Measurements from ENCODE around the gene CD19. TPM values are rescaled to one million over a fixed set of nuclear protein-coding genes. Genes with fewer than 3 reads are reported as not detected.
"Not testable (repeated sequence)": the region's sequence is repeated elsewhere in the genome, so short reads cannot be mapped to it uniquely, and the experiment has no call there.

The CD19 gene
- total RNA-seq, 6 donors from 2014 or later, result 0.46 to 1.4 (median 0.89) TPM; not detected in 1

GRCh38 chr16:28967156-28967555 lies 35.4 kb downstream of the CD19 start:
- 90 to 97% methylated on average over 4 of the region's 4 CpGs for WGBS, 2 donors
- DNase-seq, result no peak
- Histone ChIP-seq H3K4me3 (no peak overlapping the region), H3K27me3 (no peaks in the 10 kb centered on the region), H3K9me3 (no peaks in the 10 kb centered on the region), H3K4me1 (no peaks in the 10 kb centered on the region), H3K27ac (no peak overlapping the region), H3K36me3 (peaks cover 4 to 36% (median 31%) of the 10 kb centered on the region in 4 donors)
- ATAC-seq (ENCODE audit: low FRiP score in 2 of 2), result no peak
- TF ChIP-seq CTCF (IDR thresholded peaks at IDR 0.05) (no peak), EP300 (IDR thresholded peaks at IDR 0.05) (no peak), POLR2AphosphoS5 (IDR thresholded peaks at IDR 0.05) (no peak)

GRCh38 chr16:28969696-28970095 lies 37.9 kb downstream of the CD19 start:
- not testable (repeated sequence) for H3K27me3 ChIP-seq; H3K9me3 ChIP-seq; H3K4me1 ChIP-seq; H3K27ac ChIP-seq; ATAC-seq (ENCODE audit: low FRiP score in 2 of 2); H3K4me3 ChIP-seq; DNase-seq
- 91 to 95% methylated on average over 2 of the region's 2 CpGs for WGBS, 2 donors
- peaks cover 0 to 12% (median 7%) of the 10 kb centered on the region in 4 donors for H3K36me3 ChIP-seq

GRCh38 chr16:28974007-28974436 lies 42.3 kb downstream of the CD19 start:
- peaks cover 2 to 14% (median 10%) of the 10 kb centered on the region in 4 donors for H3K36me3 ChIP-seq
- TF ChIP-seq POLR2AphosphoS5 (IDR thresholded peaks at IDR 0.05), result no peak
- no peak for TF ChIP-seq EP300 (IDR thresholded peaks at IDR 0.05)
- TF ChIP-seq CTCF (IDR thresholded peaks at IDR 0.05), result peak; percentile 25 to 54 (median 48)
- TF ChIP-seq POLR2A (IDR thresholded peaks at IDR 0.05), result no peak
- H3K9me3 ChIP-seq, result no peaks in the 10 kb centered on the region
- peak overlapping the region; percentile 77 to 85 (median 80) for H3K27ac ChIP-seq
- no peaks in the 10 kb centered on the region for H3K27me3 ChIP-seq
- ATAC-seq (ENCODE audit: low FRiP score in 2 of 2) (peak; percentile 25 to 64), DNase-seq (peak in 1 of 2 donors; percentile 64)
- peaks cover 13 to 38% (median 22%) of the 10 kb centered on the region in 4 donors for H3K4me1 ChIP-seq
- H3K4me3 ChIP-seq, result peak overlapping the region; percentile 69 to 98 (median 88)
- WGBS, 2 donors, result 0 to 1% methylated on average over 17 of the region's 17 CpGs

- H3K9me3 ChIP-seq, result no peaks in the 10 kb centered on the region
- TF ChIP-seq CTCF (IDR thresholded peaks at IDR 0.05) (no peak), POLR2A (IDR thresholded peaks at IDR 0.05) (peak in 2 of 4 donors; percentile 50 to 78), EP300 (IDR thresholded peaks at IDR 0.05) (peak in 1 of 4 donors; percentile 89), POLR2AphosphoS5 (IDR thresholded peaks at IDR 0.05) (peak; percentile 95 to 96)
- WGBS, 2 donors, result 0% methylated on average over 23 to 40 of the region's 60 CpGs
- peak; percentile 95 to 97 for ATAC-seq (ENCODE audit: low FRiP score in 2 of 2)
- H3K4me3 ChIP-seq, result peak within 1 kb of the TSS; percentile 69 to 98 (median 88)
- DNase-seq, result peak; percentile 97
- H3K27me3 ChIP-seq, result no peaks in the 10 kb centered on the region
- H3K27ac ChIP-seq, result peak within 1 kb of the TSS; percentile 77 to 85 (median 80)
- peaks cover 5 to 20% (median 13%) of the 10 kb centered on the region in 4 donors for H3K36me3 ChIP-seq
- H3K4me1 ChIP-seq, result peaks cover 13 to 38% (median 22%) of the 10 kb centered on the region in 4 donors
These were observed 42.8 kb downstream of the CD19 start, which contains the start of gene SPNS1 for GRCh38 chr16:28974437-28975157. TSS of gene SPNS1 (plus strand) at chr16:28974778. CDS start at chr16:28975152, 374 bp downstream.

GRCh38 chr16:28975158-28975599 lies 43.4 kb downstream of the CD19 start:
- TF ChIP-seq POLR2A (IDR thresholded peaks at IDR 0.05) (no peak), POLR2AphosphoS5 (IDR thresholded peaks at IDR 0.05) (no peak), EP300 (IDR thresholded peaks at IDR 0.05) (no peak), CTCF (IDR thresholded peaks at IDR 0.05) (no peak)
- H3K4me1 ChIP-seq, result peaks cover 13 to 38% (median 22%) of the 10 kb centered on the region in 4 donors
- DNase-seq (peak in 1 of 2 donors; percentile 85), ATAC-seq (ENCODE audit: low FRiP score in 2 of 2) (peak; percentile 16 to 23)
- peak overlapping the region; percentile 77 to 85 (median 80) for H3K27ac ChIP-seq
- H3K4me3 ChIP-seq, result peak overlapping the region; percentile 69 to 98 (median 88)
- no peaks in the 10 kb centered on the region for H3K9me3 ChIP-seq
- no peaks in the 10 kb centered on the region for H3K27me3 ChIP-seq
- H3K36me3 ChIP-seq, result peaks cover 5 to 24% (median 16%) of the 10 kb centered on the region in 4 donors
- 9 to 10% methylated on average over 2 to 30 of the region's 30 CpGs for WGBS, 2 donors

Data from upper lobe of left lung (tissue), 6 donors.